KMS-11 (cell line): ENCODE data around the gene YDJC.
"Not testable (repeated sequence)": the region's sequence is repeated elsewhere in the genome, so short reads cannot be mapped to it uniquely, and the experiment has no call there.

ENCODE experiments used
- H2AFZ ChIP-seq: fragments of 200-600 bp; sonication (generic); 2 replicates; pipeline ENCODE4 v1.6.1; 2016; ENCODE audit warnings: antibody characterized with exemption, mixed run types, low read depth
- H3K27ac ChIP-seq: fragments of 200-600 bp; sonication (generic); 2 replicates; pipeline ENCODE4 v1.6.1; 2016; ENCODE audit warnings: mild to moderate bottlenecking, mixed run types
- H3K27me3 ChIP-seq: fragments of 200-600 bp; sonication (generic); 2 replicates; pipeline ENCODE4 v1.6.1; 2017; ENCODE audit warnings: mild to moderate bottlenecking, low read depth, mixed run types, moderate library complexity; ENCODE audit not compliant: insufficient read depth
- H3K36me3 ChIP-seq: fragments of 200-600 bp; sonication (generic); 2 replicates; pipeline ENCODE4 v1.6.1; 2017; ENCODE audit warnings: mild to moderate bottlenecking, mixed run types; ENCODE audit not compliant: insufficient read depth
- H3K4me1 ChIP-seq: fragments of 200-600 bp; sonication (generic); 2 replicates; pipeline ENCODE4 v1.6.1; 2016; ENCODE audit warnings: mild to moderate bottlenecking, low read depth, mixed run types; ENCODE audit not compliant: poor library complexity, severe bottlenecking
- H3K4me2 ChIP-seq: fragments of 200-600 bp; sonication (generic); 2 replicates; pipeline ENCODE4 v1.7.0; 2016; ENCODE audit warnings: mild to moderate bottlenecking, mixed run types
- H3K4me3 ChIP-seq: fragments of 200-600 bp; sonication (generic); IDR thresholded peaks from 2 replicates; pipeline ENCODE4 v1.6.1; 2017; ENCODE audit warnings: low read depth, low read length, mixed read lengths; ENCODE audit not compliant: insufficient read depth
- H3K79me2 ChIP-seq: fragments of 200-600 bp; sonication (generic); 2 replicates; pipeline ENCODE4 v1.6.1; 2016; ENCODE audit warnings: low read depth, mixed run types; ENCODE audit not compliant: insufficient read depth
- H3K9ac ChIP-seq: fragments of 200-600 bp; sonication (generic); 2 replicates; pipeline ENCODE4 v1.6.1; 2016; ENCODE audit warnings: mild to moderate bottlenecking, mixed run types
- H4K20me1 ChIP-seq: fragments of 200-600 bp; sonication (generic); 2 replicates; pipeline ENCODE4 v1.6.1; 2016; ENCODE audit warnings: mild to moderate bottlenecking, mixed run types; ENCODE audit not compliant: insufficient read depth
- TF ChIP-seq, protein P1 (sequence below): fragments of 200-600 bp; sonication (generic); conservative IDR thresholded peaks from 2 replicates; pipeline ENCODE4 v1.6.1; 2017; ENCODE audit warnings: low read depth, mild to moderate bottlenecking, antibody characterized with exemption, low read length, moderate library complexity, mixed read lengths

YDJC gene

DNA sequence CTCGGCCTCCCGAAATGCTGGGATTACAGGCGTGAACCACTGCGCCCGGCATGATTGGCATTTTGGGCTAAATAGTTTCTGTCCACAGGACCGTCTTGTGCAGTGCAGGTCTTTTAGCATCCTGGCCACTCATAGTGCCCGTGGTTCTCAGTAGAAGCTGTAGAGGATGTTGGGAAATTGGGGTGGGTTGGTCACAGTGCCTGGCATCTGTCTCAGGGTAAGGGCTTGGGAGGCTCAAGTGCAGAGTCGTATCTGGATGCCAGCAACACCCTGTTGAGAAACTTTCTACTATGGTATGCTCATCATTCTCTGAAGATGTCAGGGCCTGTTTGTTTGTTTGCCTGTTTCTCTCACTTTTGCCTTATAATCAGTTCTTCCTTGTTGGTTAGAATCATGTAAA lies 40.4 kb downstream of the YDJC start:
- H3K9ac ChIP-seq: no peak overlapping the region
- peaks cover 94% of the 10 kb centered on the region for H3K79me2 ChIP-seq
- TF ChIP-seq, protein P1, sequence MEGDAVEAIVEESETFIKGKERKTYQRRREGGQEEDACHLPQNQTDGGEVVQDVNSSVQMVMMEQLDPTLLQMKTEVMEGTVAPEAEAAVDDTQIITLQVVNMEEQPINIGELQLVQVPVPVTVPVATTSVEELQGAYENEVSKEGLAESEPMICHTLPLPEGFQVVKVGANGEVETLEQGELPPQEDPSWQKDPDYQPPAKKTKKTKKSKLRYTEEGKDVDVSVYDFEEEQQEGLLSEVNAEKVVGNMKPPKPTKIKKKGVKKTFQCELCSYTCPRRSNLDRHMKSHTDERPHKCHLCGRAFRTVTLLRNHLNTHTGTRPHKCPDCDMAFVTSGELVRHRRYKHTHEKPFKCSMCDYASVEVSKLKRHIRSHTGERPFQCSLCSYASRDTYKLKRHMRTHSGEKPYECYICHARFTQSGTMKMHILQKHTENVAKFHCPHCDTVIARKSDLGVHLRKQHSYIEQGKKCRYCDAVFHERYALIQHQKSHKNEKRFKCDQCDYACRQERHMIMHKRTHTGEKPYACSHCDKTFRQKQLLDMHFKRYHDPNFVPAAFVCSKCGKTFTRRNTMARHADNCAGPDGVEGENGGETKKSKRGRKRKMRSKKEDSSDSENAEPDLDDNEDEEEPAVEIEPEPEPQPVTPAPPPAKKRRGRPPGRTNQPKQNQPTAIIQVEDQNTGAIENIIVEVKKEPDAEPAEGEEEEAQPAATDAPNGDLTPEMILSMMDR: no peak
- H4K20me1 ChIP-seq: peaks cover 54% of the 10 kb centered on the region; the same call in 1 of the 2 replicates
- no peak overlapping the region; the same call in 1 of the 2 replicates for H3K4me2 ChIP-seq
- no peak overlapping the region for H3K27ac ChIP-seq
- peaks cover 56% of the 10 kb centered on the region for H3K4me1 ChIP-seq
- H2AFZ ChIP-seq: no peak overlapping the region
- peaks cover 10% of the 10 kb centered on the region; the same call in 1 of the 2 replicates for H3K36me3 ChIP-seq
- no peaks in the 10 kb centered on the region for H3K27me3 ChIP-seq
- H3K4me3 ChIP-seq: no peak overlapping the region

DNA sequence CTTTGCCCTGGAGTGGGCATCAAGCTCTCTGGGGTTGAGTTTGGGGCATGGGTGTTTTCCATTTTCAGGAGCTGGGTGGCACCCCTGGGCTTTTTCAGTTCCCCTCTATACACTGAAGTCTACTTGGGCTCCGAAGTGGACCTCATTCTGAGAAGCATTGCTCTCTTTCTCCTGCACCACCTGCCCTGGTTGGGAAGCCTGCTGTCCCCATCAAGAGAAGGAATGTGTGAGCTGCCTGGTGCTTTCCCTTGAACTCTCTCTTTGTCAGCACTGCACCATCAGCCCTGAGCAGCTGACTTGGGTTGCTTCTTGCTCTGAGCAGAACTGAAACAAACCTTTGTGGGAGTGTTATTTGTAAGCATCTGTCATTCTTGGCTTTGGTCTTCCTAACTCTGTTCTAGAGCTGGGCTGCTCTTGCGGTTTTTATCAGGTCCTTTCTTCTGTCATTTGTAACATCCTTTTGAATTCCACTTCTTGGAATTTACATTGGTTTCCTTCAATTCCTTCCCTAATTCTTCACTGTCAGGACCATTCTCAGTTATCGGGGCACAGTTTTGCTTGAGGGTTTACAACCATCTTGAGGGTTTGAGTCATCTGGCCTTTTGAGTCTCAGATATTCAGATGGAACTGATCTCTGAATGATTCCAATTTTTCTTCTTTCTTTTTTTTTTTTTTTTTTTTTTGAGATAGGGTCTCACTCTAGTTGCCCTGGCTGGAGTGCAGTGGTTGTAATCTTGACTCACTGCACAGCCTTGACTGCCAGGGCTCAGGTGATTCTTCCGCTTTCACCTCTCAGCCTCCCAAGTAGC lies 41.8 kb downstream of the YDJC start:
- no peak overlapping the region for H3K9ac ChIP-seq
- H3K27ac ChIP-seq: peak overlapping the region; percentile 29; the same call in 1 of the 2 replicates
- peak overlapping the region; percentile 60 for H3K4me2 ChIP-seq
- H3K27me3 ChIP-seq: no peaks in the 10 kb centered on the region
- no peak overlapping the region for H2AFZ ChIP-seq
- peaks cover 56% of the 10 kb centered on the region for H4K20me1 ChIP-seq
- H3K79me2 ChIP-seq: peaks cover 94% of the 10 kb centered on the region
- no peak overlapping the region for H3K4me3 ChIP-seq
- H3K4me1 ChIP-seq: peaks cover 56% of the 10 kb centered on the region
- TF ChIP-seq, protein P1: no peak
- peaks cover 5% of the 10 kb centered on the region; the same call in 1 of the 2 replicates for H3K36me3 ChIP-seq

- Histone ChIP-seq H3K4me3 (no peak overlapping the region), H3K27ac (no peak overlapping the region), H3K36me3 (peaks cover 5% of the 10 kb centered on the region; the same call in 1 of the 2 replicates), H4K20me1 (peaks cover 66% of the 10 kb centered on the region), H3K79me2 (peaks cover 95% of the 10 kb centered on the region), H3K9ac (no peak overlapping the region), H3K27me3 (no peaks in the 10 kb centered on the region), H2AFZ (no peak overlapping the region), H3K4me2 (no peak overlapping the region), H3K4me1 (peaks cover 71% of the 10 kb centered on the region)
- TF ChIP-seq, protein P1: no peak
Measured at GRCh38 chr22:21585389-21585788, 44.4 kb downstream of the YDJC start.

DNA sequence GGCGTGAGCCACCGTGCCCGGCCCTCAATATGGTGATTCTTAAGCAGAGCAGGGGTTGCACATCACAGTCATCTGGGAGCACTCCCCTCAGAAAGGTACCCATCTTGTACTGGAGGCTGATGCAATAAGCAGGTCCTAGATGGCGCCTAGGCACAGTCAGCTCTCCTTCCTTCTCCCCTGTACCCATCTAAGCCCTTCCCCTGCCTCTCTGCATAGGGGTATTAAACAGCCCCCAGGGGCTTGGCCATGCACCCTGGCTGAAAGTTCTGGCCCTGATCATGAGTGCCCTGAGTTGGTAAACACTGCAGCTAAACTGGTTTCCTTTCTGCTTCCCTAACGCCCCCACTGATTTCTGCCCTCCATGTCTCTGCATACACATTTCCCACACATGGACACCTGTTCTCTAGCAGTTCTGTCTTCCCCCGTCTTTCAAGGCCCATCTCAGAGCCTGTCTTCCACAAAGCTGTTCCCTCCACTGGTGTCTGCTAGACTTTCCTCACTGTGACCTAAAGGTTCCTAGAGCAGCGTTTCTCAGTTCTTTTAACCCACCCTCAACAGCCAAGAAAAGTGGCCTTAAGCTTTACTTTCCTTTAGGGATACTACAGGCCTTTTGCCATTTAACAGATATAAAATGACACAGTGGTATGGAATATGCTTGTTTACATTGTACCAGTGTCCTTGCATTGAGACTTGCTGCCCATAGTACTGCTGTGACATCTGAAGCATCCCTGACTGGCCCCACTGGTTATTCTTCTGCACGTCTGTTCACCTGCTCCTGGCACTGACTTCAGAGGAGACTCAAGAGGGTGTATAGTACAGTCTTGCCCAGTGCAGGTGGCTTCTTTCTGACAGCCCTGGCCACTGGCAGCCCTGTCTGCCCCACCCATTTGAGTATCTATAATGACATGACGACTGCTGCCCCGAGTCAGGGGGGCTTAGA lies 46.8 kb downstream of the YDJC start:
- Histone ChIP-seq H3K79me2 (peaks cover 96% of the 10 kb centered on the region), H4K20me1 (peaks cover 59% of the 10 kb centered on the region), H3K4me1 (peaks cover 47% of the 10 kb centered on the region), H3K27me3 (no peaks in the 10 kb centered on the region), H3K4me3 (no peak overlapping the region), H3K9ac (no peak overlapping the region), H3K4me2 (no peak overlapping the region), H2AFZ (no peak overlapping the region), H3K36me3 (peaks cover 5% of the 10 kb centered on the region; the same call in 1 of the 2 replicates), H3K27ac (no peak overlapping the region)
- TF ChIP-seq, protein P1: no peak

DNA sequence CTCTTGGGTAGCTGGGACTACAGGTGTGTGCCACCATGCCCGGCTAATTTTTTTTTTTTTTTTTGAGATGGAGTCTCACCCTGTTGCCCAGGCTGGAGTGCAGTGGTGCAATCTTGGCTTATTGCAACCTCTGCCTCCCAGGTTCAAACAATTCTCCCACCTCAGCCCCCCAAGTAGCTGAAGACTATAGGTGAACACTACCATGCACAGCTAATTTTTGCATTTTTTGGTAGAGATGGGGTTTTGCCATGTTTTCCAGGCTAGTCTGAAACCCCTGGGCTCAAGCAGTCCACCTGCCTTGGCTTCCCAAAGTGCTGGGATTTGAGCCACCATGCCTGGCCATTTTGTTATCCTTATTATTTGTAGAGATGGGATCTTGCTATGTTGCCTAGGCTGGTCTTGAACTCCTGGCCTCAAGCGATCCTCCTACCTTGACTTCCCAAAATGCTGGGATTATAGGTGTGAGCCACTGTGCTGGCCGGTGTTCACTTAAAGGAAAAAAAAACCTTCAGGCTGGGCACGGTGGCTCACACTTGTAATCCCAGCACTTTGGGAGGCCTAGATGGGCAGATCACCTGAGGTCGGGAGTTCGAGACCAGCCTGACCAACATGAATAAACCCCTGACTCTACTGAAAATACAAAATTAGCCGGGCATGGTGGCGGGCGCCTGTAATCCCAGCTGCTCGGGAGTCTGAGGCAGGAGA lies 48.7 kb downstream of the YDJC start:
- Histone ChIP-seq H4K20me1 (peaks cover 53% of the 10 kb centered on the region), H3K4me1 (peaks cover 28% of the 10 kb centered on the region), H3K79me2 (peaks cover 100% of the 10 kb centered on the region)
- not testable (repeated sequence) for H3K9ac ChIP-seq, H3K4me2 ChIP-seq, H3K27ac ChIP-seq, H2AFZ ChIP-seq, H3K4me3 ChIP-seq, H3K27me3 ChIP-seq, H3K36me3 ChIP-seq

DNA sequence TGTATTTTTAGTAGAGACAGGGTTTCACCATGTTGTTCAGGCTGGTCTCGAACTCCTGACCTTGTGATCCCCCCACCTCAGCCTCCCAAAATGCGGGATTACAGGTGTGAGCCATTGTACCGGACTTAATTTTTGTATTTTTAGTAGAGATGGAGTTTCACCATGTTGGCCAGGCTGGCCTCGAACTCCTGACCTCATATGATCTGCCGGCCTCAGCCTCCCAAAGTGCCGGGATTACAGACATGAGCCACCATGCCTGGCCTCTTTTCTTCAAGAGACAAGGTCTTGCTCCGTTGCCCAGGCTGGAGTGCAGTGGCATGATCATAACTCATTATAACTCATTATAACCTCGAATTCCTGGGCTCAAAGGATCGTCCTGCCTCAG lies 49.2 kb downstream of the YDJC start:
- peaks cover 100% of the 10 kb centered on the region for H3K79me2 ChIP-seq
- H3K27ac ChIP-seq, H3K36me3 ChIP-seq, H3K27me3 ChIP-seq, H2AFZ ChIP-seq, H3K4me3 ChIP-seq, H3K9ac ChIP-seq, H3K4me2 ChIP-seq: not testable (repeated sequence)
- peaks cover 23% of the 10 kb centered on the region for H3K4me1 ChIP-seq
- peaks cover 54% of the 10 kb centered on the region for H4K20me1 ChIP-seq
